HEK293T (cell line): ENCODE measurements around the gene TSPOAP1.

Experiments used
- CTCF ChIA-PET: fragments of 350-600 bp; formaldehyde crosslinking; extraction: SDS; loops from one replicate; lab custom pipeline; 2021; ENCODE audit warnings: antibody characterized with exemption, inconsistent platforms; lab: Yijun Ruan, JAX
- POLR2A ChIA-PET: fragments of 350-600 bp; formaldehyde crosslinking; extraction: SDS; loops from one replicate; lab custom pipeline; 2020; ENCODE audit warnings: antibody characterized with exemption, inconsistent platforms; lab: Yijun Ruan, JAX
- DNase-seq: peaks from one replicate; pipeline ENCODE4 v3.0.0; 2012; ENCODE audit warnings: mixed read lengths; ENCODE audit errors: extremely low spot score
- ARNT ChIP-seq: fragments of 450-650 bp; IDR thresholded peaks from 2 replicates; pipeline ENCODE4 v1.6.1; 2017; ENCODE audit warnings: mild to moderate bottlenecking
- BHLHE40 ChIP-seq: fragments of 450-650 bp; IDR thresholded peaks from 2 replicates; pipeline ENCODE4 v1.6.1; 2016; ENCODE audit warnings: mild to moderate bottlenecking, moderate library complexity, borderline replicate concordance
- CTBP1 ChIP-seq: fragments of 450-650 bp; IDR thresholded peaks from 2 replicates; pipeline ENCODE4 v1.6.1; 2016; ENCODE audit warnings: borderline replicate concordance
- ELF4 ChIP-seq: fragments of 450-650 bp; IDR thresholded peaks from 2 replicates; pipeline ENCODE4 v1.6.1; 2017; ENCODE audit warnings: antibody characterized with exemption
- FOXA1 ChIP-seq: fragments of 450-650 bp; IDR thresholded peaks from 2 replicates; pipeline ENCODE4 v1.6.1; 2016; ENCODE audit warnings: mild to moderate bottlenecking
- FOXK2 ChIP-seq: fragments of 450-650 bp; IDR thresholded peaks from 2 replicates; pipeline ENCODE4 v1.6.1; 2016; ENCODE audit warnings: mild to moderate bottlenecking
- FOXM1 ChIP-seq: fragments of 450-650 bp; IDR thresholded peaks from 2 replicates; pipeline ENCODE4 v1.6.1; 2017; ENCODE audit warnings: mild to moderate bottlenecking, borderline replicate concordance
- HDGF ChIP-seq: fragments of 450-650 bp; IDR thresholded peaks from 2 replicates; pipeline ENCODE4 v1.6.1; 2017; ENCODE audit warnings: antibody characterized with exemption, borderline replicate concordance
- L3MBTL2 ChIP-seq: fragments of 450-650 bp; conservative IDR thresholded peaks from 2 replicates; pipeline ENCODE4 v1.6.1; 2016; ENCODE audit warnings: mild to moderate bottlenecking
- LEF1 ChIP-seq: fragments of 450-650 bp; IDR thresholded peaks from 2 replicates; pipeline ENCODE4 v1.6.1; 2017; ENCODE audit warnings: mild to moderate bottlenecking, borderline replicate concordance
- NFRKB ChIP-seq: fragments of 450-650 bp; IDR thresholded peaks from 2 replicates; pipeline ENCODE4 v1.6.1; 2016; ENCODE audit warnings: mild to moderate bottlenecking, moderate library complexity
- SP1 ChIP-seq: fragments of 450-650 bp; IDR thresholded peaks from 2 replicates; pipeline ENCODE4 v1.6.1; 2017
- SUZ12 ChIP-seq: fragments of 450-650 bp; IDR thresholded peaks from 2 replicates; pipeline ENCODE4 v1.6.1; 2016; ENCODE audit warnings: mild to moderate bottlenecking
- TARDBP ChIP-seq: fragments of 450-650 bp; IDR thresholded peaks from 2 replicates; pipeline ENCODE4 v1.6.1; 2016
- ZNF384 ChIP-seq: fragments of 450-650 bp; IDR thresholded peaks from 2 replicates; pipeline ENCODE4 v1.6.1; 2016
- TF ChIP-seq, protein P1 (sequence below): fragments of 450-650 bp; IDR thresholded peaks from 2 replicates; pipeline ENCODE4 v1.6.1; 2016

The TSPOAP1 gene

DNA sequence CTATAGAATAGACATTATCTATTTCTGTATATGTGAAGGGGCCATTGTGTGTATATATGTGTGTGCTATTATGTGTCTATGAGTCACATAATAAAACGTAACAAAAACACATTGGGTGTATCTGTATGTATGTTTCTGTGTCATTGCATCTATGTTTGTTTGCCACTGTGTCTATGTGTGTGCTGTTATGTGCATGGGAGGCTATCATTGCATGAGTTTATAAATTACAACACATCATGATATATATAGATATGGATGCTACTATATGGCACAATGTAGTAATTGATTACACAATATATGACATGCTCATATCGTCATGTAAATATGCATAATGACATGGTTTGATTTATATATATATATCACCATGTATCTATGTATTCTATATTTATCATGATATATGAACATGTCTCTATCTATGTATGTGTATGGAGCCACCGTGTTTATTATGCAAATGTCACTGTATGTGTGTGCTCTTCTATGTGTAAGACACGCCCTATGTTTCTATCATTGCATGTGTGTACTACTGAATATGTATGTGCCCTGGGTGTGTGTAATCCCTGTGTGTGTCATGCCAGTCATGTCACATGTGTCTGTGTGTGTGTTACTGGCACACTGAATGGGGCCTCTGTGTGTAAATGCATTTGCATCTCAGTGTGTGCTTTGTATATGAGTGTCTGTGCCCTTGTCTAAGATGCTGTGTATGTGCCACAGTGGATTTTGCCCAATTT, 1.4 kb upstream of the TSPOAP1 start:
- ChIA-PET CTCF (no interaction called here), POLR2A (no interaction called here)
- no peak for DNase-seq
- no peak for TF ChIP-seq FOXA1
- TF ChIP-seq, protein P1, sequence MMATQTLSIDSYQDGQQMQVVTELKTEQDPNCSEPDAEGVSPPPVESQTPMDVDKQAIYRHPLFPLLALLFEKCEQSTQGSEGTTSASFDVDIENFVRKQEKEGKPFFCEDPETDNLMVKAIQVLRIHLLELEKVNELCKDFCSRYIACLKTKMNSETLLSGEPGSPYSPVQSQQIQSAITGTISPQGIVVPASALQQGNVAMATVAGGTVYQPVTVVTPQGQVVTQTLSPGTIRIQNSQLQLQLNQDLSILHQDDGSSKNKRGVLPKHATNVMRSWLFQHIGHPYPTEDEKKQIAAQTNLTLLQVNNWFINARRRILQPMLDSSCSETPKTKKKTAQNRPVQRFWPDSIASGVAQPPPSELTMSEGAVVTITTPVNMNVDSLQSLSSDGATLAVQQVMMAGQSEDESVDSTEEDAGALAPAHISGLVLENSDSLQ: no peak
- TF ChIP-seq ARNT: no peak
- TF ChIP-seq ZNF384: no peak
- TF ChIP-seq L3MBTL2: no peak
- TF ChIP-seq HDGF: no peak
- TF ChIP-seq SP1: no peak
- no peak for TF ChIP-seq SUZ12
- TF ChIP-seq LEF1: no peak

DNA sequence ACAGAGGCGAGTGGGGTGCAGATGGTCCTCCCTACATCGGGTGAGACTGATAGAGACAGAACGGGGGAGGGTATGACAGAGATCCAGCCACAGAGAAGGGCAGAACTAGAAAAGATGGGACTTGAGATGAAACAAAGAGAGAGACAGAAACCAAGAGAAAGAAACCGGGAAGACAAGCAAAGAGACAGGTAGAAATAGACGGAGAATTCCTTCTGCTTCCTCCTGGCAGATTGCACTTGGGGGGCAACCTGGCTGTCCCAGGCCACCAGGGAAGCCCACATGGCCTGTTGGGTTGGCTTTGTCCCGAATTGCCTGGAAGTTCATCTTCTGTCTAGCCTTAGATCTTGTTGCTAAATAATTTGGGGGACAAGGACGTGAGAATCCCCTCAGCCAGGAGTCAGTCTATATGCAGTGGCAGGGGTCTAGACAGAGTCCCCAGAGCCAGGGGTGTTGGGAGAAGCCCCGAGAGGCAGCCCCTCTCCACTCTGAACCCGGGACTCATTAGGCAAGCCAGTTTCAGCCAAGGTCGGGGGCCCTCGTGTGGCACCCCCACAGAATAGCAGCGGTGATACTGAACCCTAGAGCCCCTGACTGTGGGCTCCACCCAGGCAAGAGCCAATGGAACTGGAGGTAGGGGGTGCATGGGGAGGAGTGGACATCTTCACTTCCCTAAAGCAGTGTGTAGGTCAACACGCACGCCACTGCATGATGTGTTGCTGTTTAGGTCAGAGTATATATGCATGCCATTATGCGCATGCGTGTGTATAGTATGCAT, 627 bp upstream of the TSPOAP1 start:
- POLR2A ChIA-PET: no interaction called here
- CTCF ChIA-PET: no interaction called here
- no peak for TF ChIP-seq SP1
- TF ChIP-seq CTBP1: no peak
- no peak for TF ChIP-seq BHLHE40
- TF ChIP-seq ARNT: no peak
- TF ChIP-seq ELF4: no peak
- no peak for DNase-seq

DNA sequence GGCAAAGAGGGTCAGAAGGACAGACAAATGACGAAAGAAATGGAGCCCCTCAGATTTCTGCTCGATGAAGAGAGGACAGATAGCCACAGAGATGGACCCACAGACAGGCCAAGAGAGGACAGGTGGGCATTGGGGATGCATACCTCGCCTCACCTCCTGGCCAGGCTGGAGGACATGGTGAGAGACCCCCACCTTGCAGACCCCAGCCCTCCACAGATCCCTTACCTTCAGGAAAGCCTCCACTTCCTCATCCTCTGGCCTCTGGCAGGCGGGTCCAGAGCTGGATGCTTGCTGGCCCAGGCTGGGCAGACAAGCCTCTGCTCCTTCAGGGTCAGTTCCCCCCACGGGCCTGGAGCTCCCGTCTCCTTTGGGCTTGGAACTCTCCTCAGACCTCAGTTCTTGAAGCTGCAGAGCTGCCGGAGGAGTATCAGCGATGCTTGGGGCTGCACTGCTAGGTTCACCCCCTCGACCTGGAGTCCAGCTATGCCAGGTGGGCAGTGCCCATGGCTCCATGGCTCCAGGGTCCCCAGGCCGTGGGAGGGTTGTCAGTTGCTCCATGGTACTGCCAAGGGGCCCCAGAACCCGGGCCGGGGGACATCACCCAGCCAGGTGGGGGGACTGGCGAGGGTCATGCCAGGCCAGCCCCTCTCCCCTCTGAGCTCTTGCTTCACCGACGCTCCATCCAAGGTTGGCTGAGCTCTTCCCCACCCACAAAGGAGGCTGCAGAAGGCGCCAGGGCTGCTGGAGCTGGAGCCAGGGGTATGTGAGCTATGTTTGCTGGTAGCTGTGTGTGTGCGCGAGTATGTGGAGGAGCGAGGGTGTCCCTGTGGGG, 1.0 kb downstream of the TSPOAP1 start:
- ChIA-PET CTCF (interaction anchor here (1.1 kb wide), 1 partner anchor 10 kb away, joined by 8 read pairs; no protein-coding TSS in a partner anchor), POLR2A (interaction anchor here (1.3 kb wide), 1 partner anchor 24 kb away, joined by 7 read pairs; the partner anchor contains the start of gene SUPT4H1)
- TF ChIP-seq ELF4 (no peak), FOXK2 (no peak), BHLHE40 (no peak), TARDBP (no peak)
- TF ChIP-seq, protein P1: no peak
- no peak for DNase-seq

DNA sequence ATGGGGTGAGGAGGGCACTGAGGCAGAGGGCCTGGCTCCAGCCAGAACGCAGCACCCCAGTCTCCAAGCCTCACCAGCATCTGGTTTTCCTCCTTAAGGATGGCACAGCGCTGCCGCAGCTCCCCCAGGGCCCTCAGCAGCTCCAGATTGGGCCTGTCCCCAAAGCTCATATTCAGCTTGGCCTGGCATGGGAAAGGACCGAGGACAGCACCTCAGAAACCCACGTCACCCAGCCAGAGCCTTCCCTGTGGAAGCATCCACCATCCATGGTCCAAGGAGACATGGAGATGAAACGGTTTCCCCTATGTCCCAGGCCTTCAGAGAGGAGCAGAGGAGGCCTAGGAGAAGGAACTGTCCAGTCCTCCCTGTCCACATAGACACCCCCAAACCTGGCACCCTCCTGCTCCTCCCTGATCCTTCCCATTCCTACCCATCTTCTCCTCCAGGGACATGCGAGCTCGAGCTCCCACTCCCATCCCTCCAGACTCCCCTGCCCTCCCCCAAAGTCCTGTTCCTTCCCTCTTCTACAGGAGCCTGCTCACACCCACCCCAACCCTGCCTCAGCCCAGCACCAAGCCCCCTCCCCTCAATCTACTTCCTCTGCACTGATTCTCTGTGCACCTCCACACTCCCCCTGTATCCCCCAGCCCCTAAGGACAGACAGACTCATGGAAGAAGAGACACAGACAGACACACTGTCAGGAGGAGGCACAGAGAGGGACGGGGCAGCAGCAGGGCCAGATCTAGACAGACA, 1.8 kb downstream of the TSPOAP1 start:
- ChIA-PET POLR2A (interaction anchor here (0.9 to 1.9 kb wide), 4 partner anchors 25 to 100 kb away, joined by 3 to 7 read pairs (median 6); partner anchors contain the start of genes RNF43 and SUPT4H1), CTCF (interaction anchor here (0.6 to 1.7 kb wide), 2 partner anchors 9 to 49 kb away, joined by 3 to 10 read pairs; no protein-coding TSS in a partner anchor)
- TF ChIP-seq FOXA1: no peak
- DNase-seq: no peak

DNA sequence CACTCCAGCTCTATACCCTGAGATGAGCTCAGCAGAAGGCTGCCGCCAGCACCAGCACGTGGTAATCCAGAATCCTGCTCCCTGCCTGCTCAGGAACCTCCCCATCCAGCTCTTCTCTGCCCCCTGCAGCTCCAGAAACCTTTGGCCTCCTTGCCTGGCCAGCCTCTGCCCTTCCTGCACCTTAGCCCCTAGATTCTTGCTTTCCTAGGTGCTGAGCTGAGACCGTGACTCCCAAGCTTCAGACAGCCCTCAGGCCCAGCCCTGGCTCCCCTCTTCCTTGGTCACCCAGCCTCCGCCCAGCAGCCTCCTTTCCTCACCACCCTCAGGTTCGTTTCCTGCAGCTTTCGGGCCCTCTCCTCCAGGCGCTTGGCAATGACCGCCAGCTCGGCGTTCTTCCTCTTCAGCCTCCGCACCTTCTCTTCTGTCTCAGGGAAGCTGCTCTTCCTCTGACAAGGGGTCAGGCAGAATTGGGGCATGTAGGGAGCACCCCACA, 2.6 kb downstream of the TSPOAP1 start:
- no peak for DNase-seq
- ChIA-PET CTCF (interaction anchor here (1.7 kb wide), 1 partner anchor 9 kb away, joined by 10 read pairs; no protein-coding TSS in a partner anchor), POLR2A (interaction anchor here (0.9 to 1.9 kb wide), 3 partner anchors 26 to 101 kb away, joined by 3 to 7 read pairs (median 4); partner anchors contain the start of genes RNF43 and SUPT4H1)
- no peak for TF ChIP-seq SUZ12
- TF ChIP-seq CTBP1: no peak
- no peak for TF ChIP-seq TARDBP
- no peak for TF ChIP-seq HDGF
- no peak for TF ChIP-seq NFRKB
- TF ChIP-seq LEF1: no peak
- TF ChIP-seq FOXA1: no peak
- TF ChIP-seq SP1: no peak
- no peak for TF ChIP-seq BHLHE40
- no peak for TF ChIP-seq FOXK2
- no peak for TF ChIP-seq L3MBTL2
- TF ChIP-seq ZNF384: no peak
- no peak for TF ChIP-seq FOXM1

GRCh38 chr17:58325289-58325726, 3.3 kb downstream of the TSPOAP1 start:
- CTCF ChIA-PET: interaction anchor here (1.7 kb wide), 1 partner anchor 8 kb away, joined by 10 read pairs; no protein-coding TSS in a partner anchor
- no peak for DNase-seq
- TF ChIP-seq SUZ12: no peak
- TF ChIP-seq FOXK2: no peak
- TF ChIP-seq HDGF: no peak
- TF ChIP-seq CTBP1: no peak
- TF ChIP-seq ELF4: no peak
- no peak for TF ChIP-seq NFRKB
- no peak for TF ChIP-seq ARNT
- TF ChIP-seq TARDBP: no peak
- POLR2A ChIA-PET: interaction anchor here (1.9 kb wide), 1 partner anchor 27 kb away, joined by 7 read pairs; the partner anchor contains the start of gene SUPT4H1
